GM21619 (cell line): Measurements from ENCODE around the gene NOP9.

Source experiments
- ATAC-seq: cut with Tn5 transposase; IDR thresholded peaks from one replicate; pipeline ENCODE4 v1.9.1; 2021; ENCODE audit not compliant: unreplicated experiment

NOP9 gene

DNA sequence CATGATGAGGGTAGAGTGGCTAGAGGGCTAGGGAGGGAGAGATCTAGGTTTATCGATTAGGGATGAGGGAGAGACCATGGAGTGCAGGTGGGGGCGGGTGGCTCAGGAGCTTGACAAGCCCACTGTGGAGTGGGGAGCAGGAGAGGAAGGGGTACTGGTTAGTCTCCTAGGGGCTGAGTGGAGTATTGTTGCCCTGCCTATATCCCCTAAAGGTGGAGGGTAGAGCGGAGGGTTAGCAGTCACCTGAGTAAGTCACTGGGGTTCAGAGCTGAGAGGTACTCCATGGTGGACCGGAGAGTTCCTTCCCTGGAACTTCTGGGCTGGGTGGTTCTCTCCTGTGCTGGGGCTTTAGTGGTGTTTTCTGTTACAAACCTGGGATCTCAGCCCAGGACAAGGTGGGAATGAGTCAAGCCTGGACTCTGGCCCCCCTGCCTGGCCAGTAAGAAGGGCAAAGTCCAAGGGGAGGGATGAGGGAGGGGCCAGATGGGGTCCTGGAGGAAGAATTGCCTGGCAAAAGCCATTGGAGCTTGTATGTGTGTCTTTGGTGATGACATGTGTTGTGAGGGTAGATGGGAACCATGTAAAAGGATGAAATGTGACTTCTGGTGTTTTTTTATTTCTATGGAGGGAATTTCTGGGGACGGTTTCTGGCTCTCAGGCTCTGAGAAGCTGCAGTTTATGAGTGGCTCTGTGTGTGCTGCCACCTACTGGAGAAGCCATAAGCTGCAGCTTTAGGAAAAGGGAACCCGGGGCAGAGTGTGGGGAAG is 8.1 kb downstream of the NOP9 start, which contains the start of gene CIDEB:
TSS of gene CIDEB (minus strand) at position 403 of the 767 bp plus-strand sequence. CDS start at position 284, 119 bp downstream.
- ATAC-seq = no peak

- ATAC-seq = no peak
Measured at GRCh38 chr14:24308342-24309124, 8.9 kb downstream of the NOP9 start.

DNA sequence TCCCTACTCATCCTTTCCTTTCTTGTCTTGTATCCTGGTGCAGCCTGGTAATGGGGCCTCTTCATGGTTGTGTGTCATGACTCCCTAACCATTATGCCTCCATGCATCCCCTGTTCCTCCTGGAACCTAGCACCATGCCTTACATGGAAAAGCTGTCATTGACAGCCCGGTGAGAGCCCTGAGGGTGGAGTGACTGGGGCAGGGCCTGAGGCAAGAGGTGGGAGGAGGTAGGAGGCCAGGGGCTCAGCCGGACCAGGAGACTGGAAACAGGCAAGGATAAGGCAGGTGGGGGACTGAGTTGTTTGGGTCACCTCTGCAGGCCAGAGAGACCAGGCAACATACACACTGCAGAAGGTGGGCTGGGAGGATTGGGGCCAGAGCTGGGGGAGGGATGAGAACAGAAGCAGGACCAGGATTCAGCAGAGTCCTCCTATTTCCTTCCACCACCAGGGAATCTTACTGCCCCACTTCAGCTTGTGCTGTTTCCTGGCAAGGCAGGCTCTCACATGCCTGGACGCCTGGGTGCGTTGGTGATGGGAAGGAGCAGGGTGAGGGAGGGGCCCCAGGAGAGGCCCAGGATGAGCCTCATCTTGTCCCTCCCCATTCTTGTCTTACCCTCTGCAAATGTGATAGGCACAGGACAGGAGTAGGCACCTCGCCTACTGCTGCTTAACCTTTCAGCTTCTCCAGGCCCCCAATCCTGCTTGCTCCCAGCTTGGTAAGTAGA is 10.1 kb downstream of the NOP9 start, which contains the start of gene LTB4R2:
TSS of gene LTB4R2 (plus strand) at position 603 of the 727 bp plus-strand sequence. CDS start 525 bp downstream, outside the sequence.
- no peak for ATAC-seq

- ATAC-seq = no peak
Measured at GRCh38 chr14:24310265-24310645, 10.6 kb downstream of the NOP9 start.

- ATAC-seq = peak; percentile 54
Measured at GRCh38 chr14:24310646-24311604, 11.3 kb downstream of the NOP9 start, which contains the start of gene LTB4R. Gene LTB4R (plus strand): TSS chr14:24311502. CDS start chr14:24315652, 4,150 bp downstream.

- ATAC-seq = no peak
Measured at GRCh38 chr14:24311837-24312615, 12.4 kb downstream of the NOP9 start.

GRCh38 chr14:24312736-24313507 is 13.3 kb downstream of the NOP9 start:
- no peak for ATAC-seq

- ATAC-seq = no peak
Measured at GRCh38 chr14:24313913-24314312, 14.3 kb downstream of the NOP9 start.

DNA sequence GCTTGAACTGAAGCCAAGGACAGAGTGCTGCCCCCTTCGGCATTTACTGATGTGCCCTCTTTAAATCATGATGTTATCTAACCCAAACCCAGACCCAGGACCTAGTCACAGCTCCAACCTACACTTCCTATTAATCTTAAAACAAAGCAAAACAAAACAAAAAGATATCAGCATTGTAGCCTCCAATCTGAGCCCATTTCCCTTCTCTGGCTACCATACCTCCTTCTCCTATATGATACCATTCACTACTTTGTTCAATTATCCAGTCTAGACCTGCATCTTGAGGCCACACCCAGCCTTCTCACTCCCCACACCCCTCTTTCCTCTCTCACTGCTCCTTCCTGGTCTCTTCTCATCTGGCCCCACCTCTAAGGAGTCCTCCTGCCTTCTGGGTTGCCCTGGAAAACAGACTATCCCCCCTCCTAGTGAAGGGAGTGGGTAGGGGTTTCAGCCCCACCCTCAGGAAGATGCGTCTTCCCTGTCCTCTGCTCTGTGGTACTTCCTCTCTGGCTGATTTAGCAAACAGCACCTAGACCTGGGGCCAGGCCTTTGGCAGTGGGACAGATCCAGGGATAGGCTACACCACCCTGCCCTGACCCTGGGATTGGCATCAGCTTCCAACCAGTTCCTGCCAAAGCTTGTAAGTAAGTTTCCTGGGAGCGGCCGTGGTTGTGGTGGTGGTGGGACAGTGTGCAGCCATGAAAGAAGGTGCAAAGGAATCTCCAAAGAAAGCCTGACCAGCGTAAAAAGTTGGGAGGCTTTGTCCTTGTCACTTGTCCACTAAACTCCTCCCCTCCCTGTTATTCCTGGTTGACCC is 14.9 kb downstream of the NOP9 start:
- ATAC-seq = no peak

GRCh38 chr14:24315243-24315806 is 15.7 kb downstream of the NOP9 start:
- no peak for ATAC-seq

GRCh38 chr14:24315807-24316596 is 16.4 kb downstream of the NOP9 start:
- ATAC-seq = no peak

DNA sequence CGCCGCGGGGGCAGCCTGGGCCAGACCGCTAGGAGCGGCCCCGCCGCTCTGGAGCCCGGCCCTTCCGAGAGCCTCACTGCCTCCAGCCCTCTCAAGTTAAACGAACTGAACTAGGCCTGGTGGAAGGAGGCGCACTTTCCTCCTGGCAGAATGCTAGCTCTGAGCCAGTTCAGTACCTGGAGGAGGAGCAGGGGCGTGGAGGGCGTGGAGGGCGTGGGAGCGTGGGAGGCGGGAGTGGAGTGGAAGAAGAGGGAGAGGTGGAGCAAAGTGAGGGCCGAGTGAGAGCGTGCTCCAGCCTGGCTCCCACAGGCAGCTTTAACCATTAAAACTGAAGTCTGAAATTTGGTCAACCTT is 16.9 kb downstream of the NOP9 start:
- no peak for ATAC-seq

DNA sequence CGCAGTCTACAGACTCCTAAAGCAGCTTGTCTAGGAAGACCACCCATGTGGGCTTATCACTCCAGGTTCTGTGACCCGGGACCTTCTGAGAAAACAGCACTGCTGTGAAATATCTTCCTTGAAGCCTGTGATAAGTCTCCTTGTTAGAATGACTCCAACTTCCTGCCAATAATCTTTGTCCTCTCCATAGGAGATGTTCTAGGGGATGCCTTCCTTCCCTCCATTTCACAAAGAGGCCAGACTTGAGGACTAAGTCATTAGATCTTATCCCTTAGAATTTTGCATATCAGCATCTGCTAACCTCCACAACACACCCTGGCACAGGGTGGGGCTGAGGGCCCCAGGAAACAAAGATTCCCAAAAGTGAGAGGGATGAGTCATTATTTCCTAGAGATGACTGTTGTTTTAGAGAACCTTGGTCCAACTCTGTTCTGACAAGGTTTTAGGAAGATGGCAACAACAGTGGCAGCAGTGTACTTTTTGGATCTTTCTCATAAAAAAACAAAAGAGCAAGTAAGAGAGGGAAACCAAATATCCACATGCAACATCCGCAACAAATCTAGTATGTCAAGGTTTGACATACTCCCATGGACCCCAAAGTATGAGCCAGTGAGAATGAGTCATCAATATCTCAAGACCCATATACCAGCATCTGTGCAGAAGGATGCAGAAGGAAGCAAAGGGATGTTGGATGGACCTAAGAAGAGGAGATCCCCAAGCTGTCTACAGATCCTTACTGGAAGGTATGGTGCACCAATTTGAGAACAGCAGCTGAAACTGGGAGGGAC is 17.7 kb downstream of the NOP9 start:
- no peak for ATAC-seq

- no peak for ATAC-seq
Measured at GRCh38 chr14:24321212-24321975, 21.7 kb downstream of the NOP9 start.

- no peak for ATAC-seq
Measured at GRCh38 chr14:24322672-24323071, 23.0 kb downstream of the NOP9 start.
